GM18498 (cell line): ENCODE measurements around the gene CAPN11.
"Not testable (repeated sequence)": the region's sequence is repeated elsewhere in the genome, so short reads cannot be mapped to it uniquely, and the experiment has no call there.

Experiments
- ATAC-seq: cut with Tn5 transposase; IDR thresholded peaks from one replicate; pipeline ENCODE4 v1.9.1; 2021; ENCODE audit warnings: mild to moderate bottlenecking, moderate library complexity; ENCODE audit not compliant: unreplicated experiment

The CAPN11 gene

DNA sequence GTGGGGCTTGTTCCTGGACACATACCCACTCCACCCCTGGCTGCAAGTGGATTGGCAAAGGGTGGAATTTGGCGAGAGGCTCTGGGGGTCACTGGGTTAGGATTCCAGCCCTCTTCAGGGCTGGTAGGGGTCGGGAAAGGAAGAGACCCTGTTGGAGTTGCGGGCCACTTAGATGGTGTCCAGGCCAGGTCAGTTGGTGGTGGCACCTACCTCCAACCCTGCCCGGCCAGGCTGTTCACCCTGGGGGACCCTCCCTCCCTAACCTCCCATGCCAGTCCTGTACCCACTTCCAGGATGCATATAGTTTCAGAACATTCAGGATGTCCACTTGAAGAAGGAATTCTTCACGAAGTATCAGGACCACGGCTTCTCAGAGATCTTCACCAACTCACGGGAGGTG lies 21.0 kb downstream of the CAPN11 start:
- ATAC-seq: no peak

GRCh38 chr6:44180406-44180805 lies 21.8 kb downstream of the CAPN11 start:
- ATAC-seq: no peak

DNA sequence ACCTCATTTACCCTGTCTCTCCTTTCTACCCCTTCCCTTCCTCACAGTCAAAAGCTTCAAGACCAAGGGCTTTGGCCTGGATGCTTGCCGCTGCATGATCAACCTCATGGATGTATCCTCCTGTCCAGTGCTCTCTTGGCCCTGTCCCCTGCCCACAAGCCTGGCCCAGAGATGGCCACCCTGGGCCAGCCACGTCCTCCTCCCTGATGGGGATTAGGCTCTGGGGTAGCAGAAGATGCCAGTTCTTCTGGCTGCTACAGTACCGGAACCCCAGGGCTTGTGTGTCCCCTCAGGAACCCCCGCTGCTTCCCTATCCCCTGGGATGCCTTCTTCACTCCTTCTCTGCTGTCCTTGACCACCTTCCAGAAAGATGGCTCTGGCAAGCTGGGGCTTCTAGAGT lies 22.3 kb downstream of the CAPN11 start:
- ATAC-seq: no peak

DNA sequence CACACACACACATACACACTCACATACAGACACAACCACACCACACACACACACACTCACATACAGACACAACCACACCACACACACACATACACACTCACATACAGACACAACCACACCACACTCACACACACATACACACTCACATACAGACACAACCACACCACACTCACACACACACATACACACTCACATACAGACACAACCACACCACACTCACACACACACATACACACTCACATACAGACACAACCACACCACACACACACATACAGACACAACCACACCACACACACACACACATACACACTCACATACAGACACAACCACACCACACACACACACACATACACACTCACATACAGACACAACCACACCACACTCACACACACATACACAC lies 23.2 kb downstream of the CAPN11 start:
- not testable (repeated sequence) for ATAC-seq

DNA sequence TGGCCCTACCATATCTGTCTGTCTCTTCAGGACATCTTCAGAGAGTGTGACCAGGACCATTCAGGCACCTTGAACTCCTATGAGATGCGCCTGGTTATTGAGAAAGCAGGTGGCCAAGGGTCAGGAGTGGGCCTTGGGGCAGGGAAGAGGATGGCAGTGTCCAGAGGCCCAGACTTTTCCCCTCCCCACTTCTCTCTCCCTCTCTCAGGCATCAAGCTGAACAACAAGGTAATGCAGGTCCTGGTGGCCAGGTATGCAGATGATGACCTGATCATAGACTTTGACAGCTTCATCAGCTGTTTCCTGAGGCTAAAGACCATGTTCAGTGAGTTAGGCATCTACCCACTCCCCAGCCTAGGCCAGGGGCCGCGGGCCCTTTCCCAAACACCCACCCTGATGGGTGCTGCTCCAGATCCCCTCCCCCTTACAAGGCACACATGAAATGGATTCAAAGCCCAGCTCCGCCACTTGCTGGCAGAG lies 24.3 kb downstream of the CAPN11 start:
- no peak for ATAC-seq

DNA sequence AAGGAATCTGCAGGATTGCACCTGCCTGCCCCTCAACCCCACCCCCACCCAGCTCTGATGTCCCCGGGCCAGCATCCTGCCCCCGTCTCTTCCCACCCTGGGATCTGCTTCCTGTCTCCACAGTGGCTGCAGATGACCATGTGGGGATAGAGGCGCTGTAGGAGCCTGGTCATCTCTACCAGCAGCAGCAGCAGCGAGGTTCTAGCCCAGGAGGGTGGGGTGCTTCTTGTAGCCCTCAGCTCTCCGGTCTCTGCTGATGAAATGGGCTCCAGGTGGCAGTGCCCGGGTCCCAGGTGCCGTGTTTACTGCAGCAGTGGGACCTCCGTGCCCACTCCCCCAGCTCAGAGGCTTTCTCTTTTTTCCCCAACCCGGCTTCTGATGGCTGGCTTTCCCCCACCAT lies 25.2 kb downstream of the CAPN11 start:
- ATAC-seq: no peak

DNA sequence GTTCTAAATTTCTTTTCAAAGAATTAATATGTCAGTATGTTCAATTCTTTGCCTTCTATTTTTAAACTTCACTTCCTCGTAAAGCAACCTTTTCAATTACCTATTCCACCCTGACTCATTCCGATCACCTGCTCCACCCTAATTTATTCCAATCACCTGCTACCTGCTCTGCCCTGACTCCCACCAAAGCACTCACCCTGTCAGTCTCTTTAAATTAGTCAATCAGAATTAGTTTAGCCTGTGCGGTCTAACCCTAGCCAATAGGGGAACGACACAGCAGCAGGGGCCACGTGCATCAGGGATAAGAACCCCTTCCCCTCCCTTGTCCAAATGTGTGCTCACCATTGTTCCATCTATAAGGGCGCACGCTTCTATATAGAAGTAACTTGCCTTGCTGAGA lies 26.7 kb downstream of the CAPN11 start:
- ATAC-seq: not testable (repeated sequence)

DNA sequence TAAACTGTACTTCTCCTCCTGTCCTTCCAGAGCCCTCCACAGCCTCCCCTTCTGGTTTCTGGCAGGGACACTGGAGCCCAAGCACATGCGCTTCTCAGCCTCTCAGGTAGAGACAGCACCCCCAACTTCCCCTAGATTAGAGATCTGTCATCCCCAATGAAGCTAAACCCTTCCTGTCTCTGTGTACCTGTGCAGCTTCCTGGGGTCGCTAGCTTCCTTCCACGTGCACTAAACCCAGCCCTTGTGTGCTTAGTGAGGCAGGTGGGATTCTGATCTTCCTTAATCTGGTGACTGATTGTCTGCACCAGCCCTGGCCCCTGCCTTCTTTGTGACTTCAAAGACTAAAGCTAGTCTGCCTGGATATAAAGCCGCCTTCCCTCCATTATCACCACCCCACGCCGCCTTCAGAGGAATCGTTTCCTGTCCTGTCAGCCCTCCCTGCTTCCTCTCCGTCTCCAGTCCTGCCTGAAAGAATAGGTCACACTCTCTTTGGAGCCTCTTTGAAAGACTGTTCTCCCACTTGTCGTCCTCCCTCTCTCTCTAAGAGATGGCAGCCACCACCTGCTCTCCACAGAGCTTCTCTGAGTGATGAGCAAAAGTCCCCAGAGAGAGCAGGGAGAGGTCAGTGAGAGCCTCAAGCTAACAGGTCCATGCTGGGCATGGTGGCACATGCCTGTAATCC lies 27.5 kb downstream of the CAPN11 start:
- no peak for ATAC-seq

- ATAC-seq: no peak
Measured at GRCh38 chr6:44186635-44187025, 28.0 kb downstream of the CAPN11 start.

DNA sequence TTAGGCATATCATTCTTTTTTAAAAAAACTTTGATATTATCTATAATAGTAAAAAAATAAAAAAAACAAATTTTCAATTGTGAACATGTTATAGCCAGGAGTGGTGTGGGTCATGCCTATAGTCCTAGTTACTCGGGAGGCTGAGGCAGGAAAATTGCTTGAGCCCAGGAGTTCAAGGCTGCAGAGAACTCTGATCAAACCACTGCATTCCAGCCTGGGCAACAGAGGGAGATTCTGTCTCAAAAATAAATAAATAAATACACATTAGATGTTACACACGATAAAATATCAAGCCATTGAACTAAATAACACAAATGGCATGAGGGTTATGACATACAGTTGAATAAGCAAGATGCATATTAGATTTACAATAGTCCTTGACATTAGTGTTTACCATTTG lies 30.2 kb downstream of the CAPN11 start:
- ATAC-seq: no peak

- ATAC-seq: no peak
Measured at GRCh38 chr6:44189257-44189656, 30.6 kb downstream of the CAPN11 start.

GRCh38 chr6:44190715-44191114 lies 32.1 kb downstream of the CAPN11 start:
- no peak for ATAC-seq

GRCh38 chr6:44192428-44193041 lies 33.9 kb downstream of the CAPN11 start:
- no peak for ATAC-seq

- ATAC-seq: no peak
Measured at GRCh38 chr6:44193307-44193910, 34.8 kb downstream of the CAPN11 start.

- no peak for ATAC-seq
Measured at GRCh38 chr6:44194326-44194725, 35.7 kb downstream of the CAPN11 start.

GRCh38 chr6:44196351-44196750 lies 37.7 kb downstream of the CAPN11 start:
- ATAC-seq: not testable (repeated sequence)

- no peak for ATAC-seq
Measured at GRCh38 chr6:44198684-44199083, 40.1 kb downstream of the CAPN11 start.

GRCh38 chr6:44199883-44200282 lies 41.3 kb downstream of the CAPN11 start:
- no peak for ATAC-seq

DNA sequence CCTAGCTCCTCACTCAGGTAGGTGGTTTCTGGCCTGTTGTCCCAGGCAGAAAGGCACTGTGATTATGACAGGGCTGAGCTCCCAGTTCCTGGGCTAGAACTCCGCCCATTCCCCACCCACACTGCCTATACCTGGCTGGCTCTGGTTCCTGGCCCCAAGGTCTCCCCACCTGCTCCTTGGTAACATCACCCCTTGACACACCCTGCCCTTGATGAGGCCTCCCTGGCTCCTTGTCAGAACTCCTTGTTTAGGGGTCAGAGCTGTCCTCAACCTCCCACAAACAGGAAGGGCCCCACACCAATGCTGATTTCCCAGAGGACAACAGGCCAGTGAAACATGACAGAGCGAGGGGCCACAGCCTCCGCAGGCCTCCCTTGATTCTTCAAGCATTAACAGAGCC lies 42.6 kb downstream of the CAPN11 start:
- ATAC-seq: no peak

DNA sequence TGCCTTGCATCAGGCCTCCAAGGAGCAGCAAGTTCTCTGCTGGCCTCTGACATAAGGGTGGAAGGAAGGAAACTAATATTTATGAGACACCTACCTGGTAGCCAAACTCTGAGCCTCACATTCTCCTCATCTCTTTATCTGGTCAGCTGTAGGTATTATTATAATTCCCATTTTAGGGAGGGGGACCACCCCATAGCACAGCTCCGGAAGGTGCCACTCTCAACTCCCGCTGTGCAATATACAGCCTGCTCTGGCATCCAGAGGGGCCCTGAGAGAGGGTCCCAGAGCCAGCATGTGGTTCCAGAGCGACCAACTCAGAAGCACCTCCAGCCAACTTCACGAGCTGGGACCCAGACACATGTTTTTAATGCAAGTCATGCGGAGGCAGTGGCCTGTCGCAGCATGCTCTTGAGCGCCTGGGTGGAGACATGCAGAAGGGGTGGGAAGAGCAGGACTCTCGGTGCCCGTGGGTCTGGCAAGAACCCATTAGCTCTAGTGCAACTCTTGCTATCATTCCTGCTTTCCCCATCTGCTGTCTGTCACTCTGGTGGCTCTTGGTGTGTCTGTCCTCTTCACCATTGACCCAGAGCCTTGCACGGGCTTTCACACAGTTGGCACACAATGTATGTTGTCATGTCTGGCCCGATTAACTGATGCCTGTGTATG lies 43.2 kb downstream of the CAPN11 start:
- ATAC-seq: no peak

DNA sequence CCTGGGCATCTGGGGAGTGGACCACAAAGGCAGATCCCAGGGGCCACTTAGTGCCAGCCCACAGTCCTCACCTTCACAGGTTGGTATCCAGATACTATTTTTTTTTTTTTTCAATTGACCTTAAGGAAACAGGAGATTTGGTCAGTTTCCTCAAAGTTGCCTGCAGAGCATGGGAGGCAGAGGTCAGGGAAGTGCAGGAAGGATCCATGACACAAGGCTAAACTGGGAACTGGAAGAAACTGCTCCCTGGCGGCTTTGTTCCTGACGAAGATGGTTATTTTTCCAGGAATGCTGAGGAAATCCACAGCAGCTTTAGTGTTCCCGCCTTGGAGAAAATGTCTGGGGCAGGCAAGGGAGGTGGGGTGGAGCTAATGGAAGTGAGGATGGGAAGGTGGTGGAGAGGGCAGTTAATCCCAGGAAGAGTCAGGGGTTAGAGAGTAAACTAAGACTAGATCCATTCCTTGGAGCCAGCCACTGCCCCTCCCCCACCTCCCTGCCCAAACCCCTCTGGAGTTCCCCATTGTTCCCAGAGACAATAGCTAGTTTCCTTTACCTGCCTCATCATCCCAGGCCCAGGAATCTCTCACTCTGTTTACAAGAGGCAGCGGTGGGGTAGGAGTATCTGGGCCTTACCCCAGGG lies 43.8 kb downstream of the CAPN11 start:
- ATAC-seq: no peak
